H9 (cell line): ENCODE data around the gene NCS1. TPM values are rescaled to one million over a fixed set of nuclear protein-coding genes. Genes with fewer than 3 reads are reported as not detected.

Experiments
- DNase-seq: peaks from one replicate; pipeline ENCODE4 v3.0.0-alpha.2; 2017
- H2AFZ ChIP-seq: one replicate; pipeline ENCODE4 v1.6.1; 2013; ENCODE audit warnings: mild to moderate bottlenecking, low read length, control low read depth, moderate library complexity
- H2AK5ac ChIP-seq: 2 replicates; pipeline ENCODE4 v1.6.1; 2013; ENCODE audit warnings: low read length, control low read depth, mixed read lengths; ENCODE audit not compliant: insufficient read length
- H2BK120ac ChIP-seq: one replicate; pipeline ENCODE4 v1.6.1; 2013; ENCODE audit warnings: low read depth, mild to moderate bottlenecking, low read length, control low read depth, inconsistent platforms; ENCODE audit not compliant: poor library complexity, severe bottlenecking
- H2BK12ac ChIP-seq: 2 replicates; pipeline ENCODE4 v1.6.1; 2013; ENCODE audit warnings: low read length, control low read depth, mixed read lengths, low read depth; ENCODE audit not compliant: insufficient read length
- H2BK15ac ChIP-seq: 2 replicates; pipeline ENCODE4 v1.6.1; 2013; ENCODE audit warnings: low read depth, low read length, control low read depth
- H2BK20ac ChIP-seq: one replicate; pipeline ENCODE4 v1.6.1; 2013; ENCODE audit warnings: low read depth, mild to moderate bottlenecking, low read length, control low read depth, inconsistent platforms; ENCODE audit not compliant: poor library complexity, severe bottlenecking
- H2BK5ac ChIP-seq: 2 replicates; pipeline ENCODE4 v1.6.1; 2013; ENCODE audit warnings: low read length, control low read depth, mixed read lengths; ENCODE audit not compliant: insufficient read length
- H3K14ac ChIP-seq: 2 replicates; pipeline ENCODE4 v1.6.1; 2013; ENCODE audit warnings: low read length, control low read depth; ENCODE audit not compliant: insufficient read depth
- H3K18ac ChIP-seq: 2 replicates; pipeline ENCODE4 v1.6.1; 2013; ENCODE audit warnings: low read depth, mild to moderate bottlenecking, mixed read lengths, low read length, control low read depth; ENCODE audit not compliant: insufficient read length
- H3K23ac ChIP-seq: 2 replicates; pipeline ENCODE4 v1.6.1; 2013; ENCODE audit warnings: low read length, control low read depth, mixed read lengths, low read depth; ENCODE audit not compliant: insufficient read length
- H3K23me2 ChIP-seq: 2 replicates; pipeline ENCODE4 v1.6.1; 2013; ENCODE audit warnings: low read depth, mild to moderate bottlenecking, mixed read lengths, low read length, control low read depth; ENCODE audit not compliant: insufficient read length, poor library complexity, severe bottlenecking
- H3K27ac ChIP-seq: 2 replicates; pipeline ENCODE4 v1.5.1; 2013; ENCODE audit warnings: low read length, control low read depth, mixed read lengths, low read depth; ENCODE audit not compliant: insufficient read length
- H3K27me3 ChIP-seq: 2 replicates; pipeline ENCODE4 v1.6.1; 2013; ENCODE audit warnings: low read length, control low read depth, inconsistent platforms; ENCODE audit not compliant: insufficient read depth
- H3K4ac ChIP-seq: 2 replicates; pipeline ENCODE4 v1.6.1; 2013; ENCODE audit warnings: low read depth, mild to moderate bottlenecking, control low read depth, inconsistent platforms, low read length, moderate library complexity
- H3K4me1 ChIP-seq: 2 replicates; pipeline ENCODE4 v1.6.1; 2013; ENCODE audit warnings: low read length, control low read depth, inconsistent platforms; ENCODE audit not compliant: insufficient read depth
- H3K4me2 ChIP-seq: 2 replicates; pipeline ENCODE4 v1.6.1; 2013; ENCODE audit warnings: low read length, control low read depth, mixed read lengths; ENCODE audit not compliant: insufficient read length, insufficient read depth
- H3K56ac ChIP-seq: 2 replicates; pipeline ENCODE4 v1.6.1; 2013; ENCODE audit warnings: low read depth, mild to moderate bottlenecking, mixed read lengths, low read length, control low read depth; ENCODE audit not compliant: insufficient read length
- H3K79me1 ChIP-seq: 2 replicates; pipeline ENCODE4 v1.6.1; 2013; ENCODE audit warnings: low read depth, mild to moderate bottlenecking, moderate library complexity, low read length, control low read depth, inconsistent platforms; ENCODE audit not compliant: insufficient read depth, poor library complexity, severe bottlenecking
- H3K79me2 ChIP-seq: 2 replicates; pipeline ENCODE4 v1.6.1; 2013; ENCODE audit warnings: low read length, control low read depth, inconsistent platforms; ENCODE audit not compliant: insufficient read depth
- H3K9ac ChIP-seq: 2 replicates; pipeline ENCODE4 v1.6.1; 2013; ENCODE audit warnings: low read length, control low read depth, mixed read lengths; ENCODE audit not compliant: insufficient read length; ENCODE audit errors: extremely low read depth
- H3K9me3 ChIP-seq: one replicate; pipeline ENCODE4 v1.6.1; 2013; ENCODE audit warnings: low read depth, low read length, inconsistent platforms; ENCODE audit not compliant: control insufficient read depth
- H3T11ph ChIP-seq: one replicate; pipeline ENCODE4 v1.6.1; 2013; ENCODE audit warnings: mild to moderate bottlenecking, low read length, control low read depth, inconsistent platforms
- H4K20me1 ChIP-seq: one replicate; pipeline ENCODE4 v1.6.1; 2013; ENCODE audit not compliant: control insufficient read depth, insufficient read length, insufficient read depth
- H4K5ac ChIP-seq: 2 replicates; pipeline ENCODE4 v1.6.1; 2013; ENCODE audit warnings: low read depth, mild to moderate bottlenecking, mixed read lengths, low read length, control low read depth; ENCODE audit not compliant: insufficient read length
- H4K8ac ChIP-seq: replicated peaks from 2 replicates; pipeline ENCODE4 v1.6.1; 2013; ENCODE audit warnings: low read length, control low read depth, mixed read lengths, low read depth; ENCODE audit not compliant: insufficient read length
- H4K91ac ChIP-seq: 2 replicates; pipeline ENCODE4 v1.6.1; 2013; ENCODE audit warnings: low read depth, mild to moderate bottlenecking, moderate library complexity, mixed read lengths, low read length, control low read depth; ENCODE audit not compliant: insufficient read length
- H3K27ac Mint-ChIP-seq, 3 experiments: 2 replicates in 2 of 3; 3 replicates in 1 of 3; pipeline ENCODE4 v1.8.0; 2020 to 2021; ENCODE audit warnings: mixed read lengths in 3 of 3, mild to moderate bottlenecking in 1 of 3, moderate library complexity in 1 of 3
- H3K27me3 Mint-ChIP-seq: 2 replicates; pipeline ENCODE4 v1.8.0; 2021; ENCODE audit warnings: low read depth, mild to moderate bottlenecking, moderate library complexity, mixed read lengths
- H3K36me3 Mint-ChIP-seq, 3 experiments: 2 replicates in 2 of 3; 3 replicates in 1 of 3; pipeline ENCODE4 v1.8.0; 2020 to 2021; ENCODE audit warnings: low read depth in 3 of 3, mixed read lengths in 3 of 3; ENCODE audit not compliant: insufficient read depth in 1 of 3
- H3K4me1 Mint-ChIP-seq, 2 experiments: 2 replicates each; pipeline ENCODE4 v1.8.0; 2020; ENCODE audit warnings: mixed read lengths in 2 of 2
- H3K4me3 Mint-ChIP-seq, 2 experiments: 2 replicates in 1 of 2; 3 replicates in 1 of 2; pipeline ENCODE4 v1.8.0; 2020 to 2021; ENCODE audit warnings: mild to moderate bottlenecking in 2 of 2, mixed read lengths in 2 of 2, moderate library complexity in 1 of 2
- H3K9me3 Mint-ChIP-seq, 2 experiments: 2 replicates in 1 of 2; 3 replicates in 1 of 2; pipeline ENCODE4 v1.8.0; 2020; ENCODE audit warnings: mild to moderate bottlenecking in 2 of 2, mixed read lengths in 2 of 2, moderate library complexity in 1 of 2
- WGBS: extraction: QIAGEN DNeasy Blood & Tissue Kit; methylation state at CpG from one replicate; pipeline ENCODE4 v1.1.7; 2013; ENCODE audit warnings: missing lambda C conversion rate, low lambda C conversion rate, mixed read lengths; ENCODE audit not compliant: insufficient read length; ENCODE audit errors: extremely low coverage; 5-methylcytosine and 5-hydroxymethylcytosine counted together
- total RNA-seq: library from RNA; stranded (reverse); gene quantifications from 2 replicates; pipeline ENCODE4 v1.2.1, GENCODE V29; 2021
- TF ChIP-seq, protein P1 (sequence below): fragments of 200-600 bp; sonication (generic); conservative IDR thresholded peaks from 3 replicates; pipeline ENCODE4 v1.8.0; 2021; ENCODE audit warnings: antibody characterized with exemption, mild to moderate bottlenecking

NCS1 gene
- total RNA-seq, 1 experiment from 2014 or later, result 38.1 TPM

DNA sequence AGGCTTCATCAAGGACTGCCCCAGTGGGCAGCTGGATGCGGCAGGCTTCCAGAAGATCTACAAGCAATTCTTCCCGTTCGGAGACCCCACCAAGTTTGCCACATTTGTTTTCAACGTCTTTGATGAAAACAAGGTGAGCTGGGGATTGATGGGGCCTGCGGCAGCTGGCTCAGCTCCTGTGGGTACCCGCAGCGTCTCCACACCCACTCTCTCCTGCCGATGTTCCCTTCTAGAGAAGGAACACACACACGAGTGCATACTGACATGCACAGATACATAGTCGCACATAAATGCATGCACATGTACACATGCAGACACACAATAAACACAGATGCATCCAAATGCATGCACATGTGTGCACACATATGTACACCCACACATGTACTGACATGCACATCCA lies 45.6 kb downstream of the NCS1 start:
- peak overlapping the region; percentile 8 for H4K8ac ChIP-seq
- no peak overlapping the region for H2AK5ac ChIP-seq
- H3K4me3 Mint-ChIP-seq, result no peak overlapping the region
- no peaks in the 10 kb centered on the region for H3K23me2 ChIP-seq
- H3K23ac ChIP-seq, result peak overlapping the region; percentile 18
- no peak overlapping the region for H4K91ac ChIP-seq
- H2BK20ac ChIP-seq, result no peak overlapping the region
- no peaks in the 10 kb centered on the region for H3K79me1 ChIP-seq
- H3K27ac Mint-ChIP-seq, result 0 out of 7 replicates have a peak overlapping the region, but pooled peaks of 1 of the 3 experiments have one; percentile 31
- H3T11ph ChIP-seq, result no peak overlapping the region
- H3K4ac ChIP-seq, result no peak overlapping the region
- no peak overlapping the region for H4K5ac ChIP-seq
- H2AFZ ChIP-seq, result no peak overlapping the region
- H2BK12ac ChIP-seq, result no peak overlapping the region
- H3K9me3 Mint-ChIP-seq, result no peaks in the 10 kb centered on the region
- no peak overlapping the region for H3K18ac ChIP-seq
- H3K4me1 ChIP-seq, result no peaks in the 10 kb centered on the region; the same call in 1 of the 2 replicates
- no peak overlapping the region for H3K9ac ChIP-seq
- H3K9me3 ChIP-seq, result no peaks in the 10 kb centered on the region
- no peak overlapping the region for H3K14ac ChIP-seq
- H3K36me3 Mint-ChIP-seq, result peaks cover 3 to 11% (median 10%) of the 10 kb centered on the region in 3 experiments; a peak in 5 of 7 replicates
- no peak overlapping the region for H2BK120ac ChIP-seq
- no peak overlapping the region for H2BK15ac ChIP-seq
- peaks cover 23 to 45% of the 10 kb centered on the region in 2 experiments for H3K4me1 Mint-ChIP-seq
- no peaks in the 10 kb centered on the region for H3K27me3 ChIP-seq
- no peaks in the 10 kb centered on the region for H4K20me1 ChIP-seq
- H3K4me2 ChIP-seq, result no peak overlapping the region
- H3K79me2 ChIP-seq, result no peaks in the 10 kb centered on the region
- no peak overlapping the region for H3K27ac ChIP-seq
- no peak overlapping the region for H3K56ac ChIP-seq
- DNase-seq, result no peak
- TF ChIP-seq, protein P1, sequence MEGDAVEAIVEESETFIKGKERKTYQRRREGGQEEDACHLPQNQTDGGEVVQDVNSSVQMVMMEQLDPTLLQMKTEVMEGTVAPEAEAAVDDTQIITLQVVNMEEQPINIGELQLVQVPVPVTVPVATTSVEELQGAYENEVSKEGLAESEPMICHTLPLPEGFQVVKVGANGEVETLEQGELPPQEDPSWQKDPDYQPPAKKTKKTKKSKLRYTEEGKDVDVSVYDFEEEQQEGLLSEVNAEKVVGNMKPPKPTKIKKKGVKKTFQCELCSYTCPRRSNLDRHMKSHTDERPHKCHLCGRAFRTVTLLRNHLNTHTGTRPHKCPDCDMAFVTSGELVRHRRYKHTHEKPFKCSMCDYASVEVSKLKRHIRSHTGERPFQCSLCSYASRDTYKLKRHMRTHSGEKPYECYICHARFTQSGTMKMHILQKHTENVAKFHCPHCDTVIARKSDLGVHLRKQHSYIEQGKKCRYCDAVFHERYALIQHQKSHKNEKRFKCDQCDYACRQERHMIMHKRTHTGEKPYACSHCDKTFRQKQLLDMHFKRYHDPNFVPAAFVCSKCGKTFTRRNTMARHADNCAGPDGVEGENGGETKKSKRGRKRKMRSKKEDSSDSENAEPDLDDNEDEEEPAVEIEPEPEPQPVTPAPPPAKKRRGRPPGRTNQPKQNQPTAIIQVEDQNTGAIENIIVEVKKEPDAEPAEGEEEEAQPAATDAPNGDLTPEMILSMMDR, result no peak
- no peaks in the 10 kb centered on the region for H3K27me3 Mint-ChIP-seq
- no CpG with 5 or more reads among the region's 10 CpGs for WGBS
- H2BK5ac ChIP-seq, result no peak overlapping the region
